Naive thymus-derived CD8-positive, alpha-beta T cell (primary cell): Measurements from ENCODE around the gene DPM2. TPM values are rescaled to one million over a fixed set of nuclear protein-coding genes. Genes with fewer than 3 reads are reported as not detected.
A peak's percentile ranks its signal among the peaks of the same experiment; 100 is the strongest.

Source experiments
- ATAC-seq, 2 donors: fragments of 150-1000 bp; cut with Tn5 transposase in 1 of 2; sonication (Bioruptor Pico), chemical (Tn5 transposase) in 1 of 2; 1 replicate in 1 of 2; 2 replicates in 1 of 2; pipeline ENCODE4 v1.10.0; 2021; ENCODE audit warnings: mild to moderate bottlenecking in 2 of 2, moderate library complexity in 2 of 2
- POLR2A ChIA-PET: fragments of 350-600 bp; sonication (Branson Sonifier 250); formaldehyde crosslinking; loops from one replicate; lab custom pipeline; 2021; ENCODE audit warnings: antibody characterized with exemption; lab: Charles Lee
- DNase-seq, 10 donors: peaks; one replicate each; pipeline versions ENCODE4 v3.0.0 to v3.0.0-alpha.2; 2020 to 2022
- H3K27ac Mint-ChIP-seq, 10 donors: one replicate each; pipeline ENCODE4 v1.8.0; 2020 to 2022; ENCODE audit warnings: mild to moderate bottlenecking in 10 of 10, mixed read lengths in 10 of 10, moderate library complexity in 4 of 10, inconsistent platforms in 1 of 10
- H3K27me3 Mint-ChIP-seq, 5 donors: one replicate each; pipeline ENCODE4 v1.8.0; 2021 to 2022; ENCODE audit warnings: mixed read lengths in 5 of 5
- H3K36me3 Mint-ChIP-seq, 3 donors: one replicate each; pipeline ENCODE4 v1.8.0; 2020 to 2022; ENCODE audit warnings: mixed read lengths in 3 of 3, mild to moderate bottlenecking in 2 of 3, inconsistent platforms in 1 of 3
- H3K4me1 Mint-ChIP-seq, 4 donors: one replicate each; pipeline ENCODE4 v1.8.0; 2021 to 2022; ENCODE audit warnings: mixed read lengths in 4 of 4
- H3K4me3 Mint-ChIP-seq, 10 donors: one replicate each; pipeline ENCODE4 v1.8.0; 2020 to 2022; ENCODE audit warnings: mild to moderate bottlenecking in 10 of 10, mixed read lengths in 10 of 10, moderate library complexity in 6 of 10, inconsistent platforms in 1 of 10
- H3K9me3 Mint-ChIP-seq, 9 donors: one replicate each; pipeline ENCODE4 v1.8.0; 2020 to 2022; ENCODE audit warnings: mixed read lengths in 9 of 9, mild to moderate bottlenecking in 3 of 9, inconsistent platforms in 1 of 9, moderate library complexity in 1 of 9
- polyA plus RNA-seq, 3 donors: library from polyadenylated mRNA; unstranded; fragments of 300-500 nt; fragmentation: Illumina TruSeq; gene quantifications; one replicate each; pipeline ENCODE4 v1.2.3, GENCODE V29; 2021
- total RNA-seq, 8 experiments: library from RNA in 2 of 8; stranded (reverse) in 2 of 8; gene quantifications; one replicate each; pipeline ENCODE4 v1.2.3 and lab custom pipeline; 2021 to 2026

Gene DPM2
- total and polyA plus RNA-seq, 5 experiments from 2014 or later, result 28.5 to 74.6 (median 34.7) TPM

- POLR2A ChIA-PET, result interaction anchor here (0.6 to 0.9 kb wide), 2 partner anchors 26 to 122 kb away, joined by 3 to 5 read pairs; no protein-coding TSS in a partner anchor
- DNase-seq (no peak), ATAC-seq (no peak)
- H3K4me1 Mint-ChIP-seq, result peaks cover 8 to 16% (median 14%) of the 10 kb centered on the region in 4 donors
- H3K27me3 Mint-ChIP-seq, result no peaks in the 10 kb centered on the region
- H3K27ac Mint-ChIP-seq, result peak overlapping the region in 5 of 10 donors; percentile 0 to 86 (median 49)
- peaks cover 0 to 39% (median 8%) of the 10 kb centered on the region in 9 donors for H3K9me3 Mint-ChIP-seq
- H3K36me3 Mint-ChIP-seq, result peaks cover 31 to 88% (median 46%) of the 10 kb centered on the region in 3 donors
- H3K4me3 Mint-ChIP-seq, result no peak overlapping the region
Observed at GRCh38 chr9:127892831-127893230, 44.8 kb downstream of the DPM2 start.

- Mint-ChIP-seq H3K27me3 (no peaks in the 10 kb centered on the region), H3K4me1 (peaks cover 5 to 11% (median 8%) of the 10 kb centered on the region in 4 donors), H3K9me3 (peaks cover 0 to 26% (median 2%) of the 10 kb centered on the region in 9 donors), H3K27ac (peak overlapping the region in 1 of 10 donors; percentile 52), H3K4me3 (no peak overlapping the region), H3K36me3 (peaks cover 23 to 92% (median 31%) of the 10 kb centered on the region in 3 donors)
- POLR2A ChIA-PET, result interaction anchor here (0.8 to 1.7 kb wide), 5 partner anchors 9 to 26 kb away, joined by 3 to 5 read pairs (median 4); no protein-coding TSS in a partner anchor
- ATAC-seq (no peak), DNase-seq (no peak)
Observed at GRCh38 chr9:127890053-127890452, 47.6 kb downstream of the DPM2 start.

GRCh38 chr9:127887792-127888191 is 49.9 kb downstream of the DPM2 start:
- Mint-ChIP-seq H3K36me3 (peaks cover 5 to 81% (median 8%) of the 10 kb centered on the region in 3 donors), H3K9me3 (peaks cover 0 to 5% (median 0%) of the 10 kb centered on the region in 9 donors), H3K27me3 (no peaks in the 10 kb centered on the region), H3K27ac (peak overlapping the region in 1 of 10 donors; percentile 49), H3K4me1 (peaks cover 15 to 24% (median 20%) of the 10 kb centered on the region in 4 donors), H3K4me3 (no peak overlapping the region)
- POLR2A ChIA-PET, result interaction anchor here (0.8 to 1.0 kb wide), 4 partner anchors 9 to 276 kb away, joined by 3 to 5 read pairs (median 3); partner anchors contain the start of gene STXBP1
- ATAC-seq (peak; percentile 39 to 65), DNase-seq (no peak)

- Mint-ChIP-seq H3K4me1 (peaks cover 15 to 27% (median 22%) of the 10 kb centered on the region in 4 donors), H3K9me3 (peaks cover 0 to 2% (median 0%) of the 10 kb centered on the region in 9 donors), H3K36me3 (peaks cover 0 to 75% (median 3%) of the 10 kb centered on the region in 3 donors), H3K27ac (peak overlapping the region in 1 of 10 donors; percentile 73), H3K27me3 (no peaks in the 10 kb centered on the region), H3K4me3 (no peak overlapping the region)
- POLR2A ChIA-PET, result interaction anchor here (0.8 to 1.1 kb wide), 3 partner anchors 8 to 91 kb away, joined by 3 to 4 read pairs (median 4); no protein-coding TSS in a partner anchor
- no peak for ATAC-seq
- no peak for DNase-seq
Observed at GRCh38 chr9:127886401-127886972, 51.2 kb downstream of the DPM2 start.

- Mint-ChIP-seq H3K9me3 (no peaks in the 10 kb centered on the region), H3K27ac (peak overlapping the region in 3 of 10 donors; percentile 27 to 73 (median 53)), H3K4me1 (peaks cover 14 to 26% (median 20%) of the 10 kb centered on the region in 4 donors), H3K36me3 (peaks cover 0 to 67% (median 3%) of the 10 kb centered on the region in 3 donors), H3K4me3 (no peak overlapping the region), H3K27me3 (no peaks in the 10 kb centered on the region)
- ATAC-seq (no peak), DNase-seq (no peak)
- POLR2A ChIA-PET, result interaction anchor here (0.9 to 1.2 kb wide), 3 partner anchors 9 to 51 kb away, joined by 3 to 5 read pairs (median 3); no protein-coding TSS in a partner anchor
Observed at GRCh38 chr9:127885508-127886281, 52.0 kb downstream of the DPM2 start.

Other genes starting within 250 kb of the DPM2 start
- gene CFAP157, start 230.9 kb downstream of the DPM2 start, total RNA-seq, result under 1 TPM; 0.58 to 0.99 TPM
- gene CFAP157, start 230.9 kb downstream of the DPM2 start, polyA plus RNA-seq, result under 1 TPM; 0.18 to 0.32 (median 0.23) TPM
- 1 to 10 TPM; 8.8 to 8.9 TPM for gene PTRH1, start 222.2 kb downstream of the DPM2 start, total RNA-seq
- gene PTRH1, start 222.2 kb downstream of the DPM2 start, polyA plus RNA-seq, result 10 to 100 TPM; 26.2 to 37.7 (median 30.9) TPM
- 1 to 10 TPM; 7.2 to 8.2 TPM for gene TTC16, start 221.8 kb downstream of the DPM2 start, total RNA-seq
- gene TTC16, start 221.8 kb downstream of the DPM2 start, polyA plus RNA-seq, result 1 to 10 TPM; 1.8 to 4.4 (median 3.0) TPM
- gene TOR2A, start 202.6 kb downstream of the DPM2 start, total RNA-seq, result 10 to 100 TPM in 1 of 2 experiments, 1 to 10 TPM in 1; 9.8 to 13.9 TPM
- 10 to 100 TPM; 18.1 to 24.7 (median 23.5) TPM for gene TOR2A, start 202.6 kb downstream of the DPM2 start, polyA plus RNA-seq
- gene SH2D3C, start 159.2 kb downstream of the DPM2 start, total RNA-seq, result 10 to 100 TPM; 42.8 to 45.1 TPM
- 10 to 100 TPM; 13.8 to 50.8 (median 23.5) TPM for gene SH2D3C, start 159.2 kb downstream of the DPM2 start, polyA plus RNA-seq
- gene CDK9, start 151.8 kb downstream of the DPM2 start, total RNA-seq, result 100 to 1,000 TPM; 142 to 147 TPM
- 10 to 100 TPM; 28.3 to 62.9 (median 38.9) TPM for gene CDK9, start 151.8 kb downstream of the DPM2 start, polyA plus RNA-seq
- 100 to 1,000 TPM; 155 to 158 TPM for gene FPGS, start 135.0 kb downstream of the DPM2 start, total RNA-seq
- gene FPGS, start 135.0 kb downstream of the DPM2 start, polyA plus RNA-seq, result 10 to 100 TPM; 51.7 to 54.8 (median 53.4) TPM
- gene ENG, start 83.2 kb downstream of the DPM2 start, total RNA-seq, result 10 to 100 TPM in 1 of 2 experiments, 1 to 10 TPM in 1; 9.4 to 10.2 TPM
- gene ENG, start 83.2 kb downstream of the DPM2 start, polyA plus RNA-seq, result 1 to 10 TPM; 2.1 to 5.4 (median 4.4) TPM
- gene AK1, start 60.2 kb downstream of the DPM2 start, total RNA-seq, result 10 to 100 TPM; 52.2 to 57.1 TPM
- under 1 TPM in 2 of 3 donors, not detected in 1; 0.07 to 0.22 TPM for gene AK1, start 60.2 kb downstream of the DPM2 start, polyA plus RNA-seq
- 100 to 1,000 TPM; 102 to 110 TPM for gene ST6GALNAC6, start 38.3 kb downstream of the DPM2 start, total RNA-seq
- gene ST6GALNAC6, start 38.3 kb downstream of the DPM2 start, polyA plus RNA-seq, result 10 to 100 TPM; 29.8 to 42.8 (median 30.3) TPM
- 10 to 100 TPM; 47.0 to 47.5 TPM for gene ST6GALNAC4, start 20.8 kb downstream of the DPM2 start, total RNA-seq
- gene ST6GALNAC4, start 20.8 kb downstream of the DPM2 start, polyA plus RNA-seq, result 10 to 100 TPM; 19.8 to 34.4 (median 22.1) TPM
- gene PIP5KL1, start 7.1 kb downstream of the DPM2 start, total RNA-seq, result 1 to 10 TPM; 1.8 to 2.0 TPM
- under 1 TPM in 2 of 3 donors, not detected in 1; 0.28 to 0.46 TPM for gene PIP5KL1, start 7.1 kb downstream of the DPM2 start, polyA plus RNA-seq
- gene EEIG1, start 43.1 kb upstream of the DPM2 start, total RNA-seq, result 100 to 1,000 TPM; 564 to 631 TPM
- gene EEIG1, start 43.1 kb upstream of the DPM2 start, polyA plus RNA-seq, result 100 to 1,000 TPM; 134 to 318 (median 149) TPM
- gene NAIF1, start 129.5 kb upstream of the DPM2 start, total RNA-seq, result 10 to 100 TPM; 14.3 to 18.3 TPM
- 10 to 100 TPM; 10.1 to 13.3 (median 11.3) TPM for gene NAIF1, start 129.5 kb upstream of the DPM2 start, polyA plus RNA-seq
- gene SLC25A25, start 130.4 kb upstream of the DPM2 start, total RNA-seq, result 10 to 100 TPM; 18.6 to 18.9 TPM
- 10 to 100 TPM; 12.1 to 17.8 (median 13.8) TPM for gene SLC25A25, start 130.4 kb upstream of the DPM2 start, polyA plus RNA-seq
- gene PTGES2, start 189.9 kb upstream of the DPM2 start, total RNA-seq, result 10 to 100 TPM; 69.2 to 75.6 TPM
- 10 to 100 TPM; 28.9 to 49.8 (median 33.3) TPM for gene PTGES2, start 189.9 kb upstream of the DPM2 start, polyA plus RNA-seq
- not detected for gene LCN2, start 211.6 kb upstream of the DPM2 start, total RNA-seq
- not detected for gene LCN2, start 211.6 kb upstream of the DPM2 start, polyA plus RNA-seq
- gene BBLN, start 222.4 kb upstream of the DPM2 start, total RNA-seq, result 10 to 100 TPM; 47.7 to 48.2 TPM
- 100 to 1,000 TPM; 116 to 122 (median 121) TPM for gene BBLN, start 222.4 kb upstream of the DPM2 start, polyA plus RNA-seq